Measurements from ENCODE around the gene GYS1.
A peak's percentile ranks its signal among the peaks of the same experiment; 100 is the strongest.

Gene GYS1

DNA sequence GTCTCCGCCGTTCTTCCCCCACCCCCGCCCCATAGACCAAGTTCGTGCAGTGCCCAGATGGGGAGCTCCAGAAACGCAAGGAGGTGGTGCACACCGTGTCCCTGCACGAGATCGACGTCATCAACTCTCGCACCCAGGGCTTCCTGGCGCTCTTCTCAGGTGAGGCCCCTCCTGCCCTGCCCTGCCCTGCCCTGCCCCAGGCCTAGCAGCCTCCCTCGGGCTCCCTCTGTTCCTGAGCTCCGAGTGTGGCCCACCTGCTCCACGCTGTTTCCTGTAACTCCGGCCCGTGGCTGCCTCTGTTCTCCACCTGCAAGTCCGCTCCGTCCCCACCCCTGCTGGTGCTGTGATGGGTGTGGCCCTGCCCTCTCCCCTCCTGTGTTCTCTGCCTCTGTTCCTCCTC lies 17.3 kb upstream of the GYS1 start:
- no peak for TF ChIP-seq CTCF (conservative IDR thresholded peaks at IDR 0.05; ENCODE audit: control insufficient read depth, insufficient read depth, low read depth, low read length)

DNA sequence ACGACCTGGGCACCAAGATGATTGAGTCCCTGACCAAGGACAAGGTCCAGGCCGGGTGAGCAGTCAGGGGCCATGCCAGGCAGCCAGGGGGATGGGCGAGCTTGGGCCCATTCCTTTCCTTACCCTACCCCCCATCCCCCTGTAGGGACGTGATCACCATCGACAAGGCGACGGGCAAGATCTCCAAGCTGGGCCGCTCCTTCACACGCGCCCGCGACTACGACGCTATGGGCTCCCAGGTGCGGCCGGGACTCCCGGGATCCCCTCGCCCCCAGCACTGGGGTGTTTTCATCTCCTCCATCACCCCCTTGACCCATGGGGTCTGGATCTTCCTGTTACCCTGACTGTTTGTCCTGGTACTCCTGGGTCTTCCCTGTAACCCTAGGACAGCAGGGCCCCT lies 16.7 kb upstream of the GYS1 start:
- DNase-seq (ENCODE audit: low read depth) = no peak
- no peak overlapping the region for H3K4me3 ChIP-seq (ENCODE audit: control insufficient read depth, low read depth, low read length)
- no peak for TF ChIP-seq CTCF (conservative IDR thresholded peaks at IDR 0.05; ENCODE audit: control insufficient read depth, insufficient read depth, low read depth, low read length)

More for the DNA sequence above, 17.3 kb upstream of the GYS1 start:
- no peak overlapping the region for H3K4me3 ChIP-seq (ENCODE audit: control insufficient read depth, low read depth, low read length)
- no peak for DNase-seq (ENCODE audit: low read depth)

DNA sequence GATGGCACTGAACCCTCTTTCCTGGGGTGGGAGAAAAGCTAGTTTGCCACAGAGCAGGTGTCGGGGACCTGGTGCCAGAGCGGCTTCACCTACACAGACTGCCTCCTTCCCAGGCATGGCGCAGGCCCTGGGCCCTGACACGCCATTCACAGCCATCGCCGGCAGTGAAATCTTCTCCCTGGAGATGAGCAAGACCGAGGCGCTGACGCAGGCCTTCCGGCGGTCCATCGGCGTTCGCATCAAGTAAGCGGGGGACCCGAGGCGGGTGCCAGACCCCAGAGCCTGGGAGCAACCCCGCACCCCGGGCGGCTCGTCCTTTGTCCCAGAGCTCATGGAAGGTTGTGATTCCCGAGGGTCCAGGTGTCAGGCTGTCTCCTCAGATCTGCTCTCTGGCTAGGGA lies 13.8 kb upstream of the GYS1 start:
- DNase-seq (ENCODE audit: low read depth) = no peak
- no peak overlapping the region for H3K4me3 ChIP-seq (ENCODE audit: control insufficient read depth, low read depth, low read length)
- TF ChIP-seq CTCF (conservative IDR thresholded peaks at IDR 0.05; ENCODE audit: control insufficient read depth, insufficient read depth, low read depth, low read length) = no peak

GRCh38 chr19:49004964-49005614 lies 12.0 kb upstream of the GYS1 start:
- no peak for TF ChIP-seq CTCF (conservative IDR thresholded peaks at IDR 0.05; ENCODE audit: control insufficient read depth, insufficient read depth, low read depth, low read length)
- no peak overlapping the region for H3K4me3 ChIP-seq (ENCODE audit: control insufficient read depth, low read depth, low read length)
- no peak for DNase-seq (ENCODE audit: low read depth)

GRCh38 chr19:49004133-49004532 lies 11.0 kb upstream of the GYS1 start:
- no peak overlapping the region for H3K4me3 ChIP-seq (ENCODE audit: control insufficient read depth, low read depth, low read length)
- no peak for DNase-seq (ENCODE audit: low read depth)
- TF ChIP-seq CTCF (conservative IDR thresholded peaks at IDR 0.05; ENCODE audit: control insufficient read depth, insufficient read depth, low read depth, low read length) = no peak

DNA sequence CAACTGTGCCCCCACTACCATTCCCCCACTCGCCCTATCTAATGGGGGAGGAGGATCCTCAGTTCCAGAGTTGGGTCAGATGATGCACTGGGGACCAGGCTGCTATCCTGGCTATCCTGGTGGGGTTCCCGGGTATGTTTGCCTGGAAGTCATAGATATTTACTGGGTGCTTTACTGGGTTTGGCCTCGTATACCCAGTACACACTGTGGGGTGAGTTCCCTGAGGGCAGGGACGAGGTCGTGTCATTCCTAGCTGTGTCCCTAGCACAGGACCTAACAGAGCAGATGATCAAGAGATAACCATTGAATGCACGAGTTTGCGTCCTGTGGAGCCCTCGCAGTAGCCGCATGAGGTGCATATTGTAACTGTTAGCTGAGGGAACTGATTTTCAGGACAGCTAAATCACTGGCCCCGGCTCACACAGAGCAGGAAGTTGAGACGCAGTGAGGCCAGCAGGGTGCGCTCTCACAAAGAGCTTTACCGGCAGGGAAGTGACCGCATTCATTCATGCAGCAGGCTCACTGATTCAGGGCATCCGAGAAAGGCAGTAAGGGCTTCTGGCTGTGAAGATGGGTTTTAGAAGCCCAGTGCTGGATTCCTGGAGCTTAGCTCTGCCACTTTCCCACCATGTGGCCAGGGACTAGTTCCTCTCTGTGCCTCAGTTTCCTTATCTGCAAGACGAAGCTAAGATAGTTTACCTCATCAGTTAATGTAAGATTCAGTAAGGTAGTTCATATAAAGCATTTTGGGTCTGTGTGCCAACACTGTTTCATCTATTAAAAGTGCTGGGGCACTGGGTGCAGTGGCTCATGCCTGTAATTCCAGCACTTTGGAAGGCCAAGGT lies 6.6 kb upstream of the GYS1 start:
- DNase-seq (ENCODE audit: low read depth) = peak; percentile 73
- peak; percentile 78 for TF ChIP-seq CTCF (conservative IDR thresholded peaks at IDR 0.05; ENCODE audit: control insufficient read depth, insufficient read depth, low read depth, low read length)
- no peak overlapping the region for H3K4me3 ChIP-seq (ENCODE audit: control insufficient read depth, low read depth, low read length)

Measured in fibroblast of mammary gland (primary cell).